GM12878 (cell line): ENCODE data around the gene FYB1. TPM values are rescaled to one million over a fixed set of nuclear protein-coding genes. Genes with fewer than 3 reads are reported as not detected.

Source experiments
- ATAC-seq: fragments of 200-7000 bp; cut with Tn5 transposase; 3 replicates; pipeline ENCODE4 v1.9.1; 2020; ENCODE audit warnings: mild to moderate bottlenecking, moderate library complexity
- BruUV-seq: library from RNA; stranded (reverse); fragments of 400-500 nt; replicated peaks from 2 replicates; lab custom pipeline; 2021; lab: Mats Ljungman, UMichigan
- CTCF ChIA-PET: fragments of 300-600 bp; sonication (Branson Sonifier 250); formaldehyde crosslinking; extraction: SDS; loops from one replicate; lab custom pipeline; 2021; ENCODE audit warnings: inconsistent platforms; lab: Yijun Ruan, JAX
- POLR2A ChIA-PET: fragments of 350-600 bp; formaldehyde crosslinking; extraction: SDS; loops from one replicate; lab custom pipeline; 2021; ENCODE audit warnings: inconsistent platforms; lab: Charles Lee
- RAD21 ChIA-PET: fragments of 300-600 bp; sonication (Branson Sonifier 250); formaldehyde crosslinking; loops from one replicate; lab custom pipeline; 2023; ENCODE audit warnings: antibody characterized with exemption; ENCODE audit not compliant: unreplicated experiment; lab: Charles Lee
- SMC1A ChIA-PET: fragments of 300-600 bp; sonication (Branson Sonifier 250); formaldehyde crosslinking; loops from one replicate; lab custom pipeline; 2023; ENCODE audit not compliant: unreplicated experiment, uncharacterized antibody; lab: Charles Lee
- DNase-seq: peaks from one replicate; pipeline ENCODE4 v3.0.0-alpha.2; 2011; ENCODE audit warnings: low read depth, low spot score
- FAIRE-seq: peaks from 3 replicates; lab custom pipeline; 2011; peaks lifted over from hg19 to GRCh38; lab: Jason Lieb, UNC
- H2AFZ ChIP-seq: 2 replicates; pipeline ENCODE4 v1.6.0; 2011; ENCODE audit warnings: low read depth, low read length, control low read depth; ENCODE audit not compliant: control insufficient read depth
- H3K27ac ChIP-seq: 2 replicates; pipeline ENCODE4 v1.5.1; 2011; ENCODE audit warnings: control low read depth; ENCODE audit not compliant: control insufficient read depth, insufficient read depth
- H3K27me3 ChIP-seq, 2 experiments: replicated peaks in 1 of 2; 2 replicates each; pipeline versions ENCODE4 v1.6.0 to v1.6.1; 2011; ENCODE audit warnings: low read length in 1 of 2; ENCODE audit not compliant: control insufficient read depth in 2 of 2, insufficient read depth in 2 of 2
- H3K36me3 ChIP-seq, 2 experiments: 2 replicates each; pipeline ENCODE4 v1.5.1; 2011; ENCODE audit warnings: low read length in 1 of 2; ENCODE audit not compliant: control insufficient read depth in 2 of 2, insufficient read depth in 2 of 2
- H3K4me1 ChIP-seq: 2 replicates; pipeline ENCODE4 v1.6.1; 2011; ENCODE audit warnings: mild to moderate bottlenecking, low read length, moderate library complexity, mixed read lengths; ENCODE audit not compliant: control insufficient read depth, insufficient read depth
- H3K4me2 ChIP-seq: 2 replicates; pipeline ENCODE4 v1.6.0; 2011; ENCODE audit warnings: control low read depth; ENCODE audit not compliant: control insufficient read depth, insufficient read depth
- H3K4me3 ChIP-seq: fragments of 200-600 bp; sonication (generic); 2 replicates; pipeline ENCODE4 v1.5.1; 2016
- H3K79me2 ChIP-seq: 2 replicates; pipeline ENCODE4 v1.6.0; 2011; ENCODE audit warnings: low read length; ENCODE audit not compliant: control insufficient read depth, insufficient read depth
- H3K9ac ChIP-seq: 2 replicates; pipeline ENCODE4 v1.8.0; 2011; ENCODE audit warnings: low read length, control low read depth, mixed read lengths; ENCODE audit not compliant: control insufficient read depth, insufficient read depth
- H3K9me3 ChIP-seq: replicated peaks from 3 replicates; pipeline ENCODE4 v1.5.1; 2011; ENCODE audit warnings: mild to moderate bottlenecking, low read length; ENCODE audit not compliant: control insufficient read depth, insufficient read depth
- H4K20me1 ChIP-seq: 2 replicates; pipeline ENCODE4 v1.6.0; 2011; ENCODE audit not compliant: control insufficient read depth, insufficient read depth
- BACH1 ChIP-seq: fragments of 450-650 bp; IDR thresholded peaks from 2 replicates; pipeline ENCODE4 v1.6.1; 2017; ENCODE audit warnings: mild to moderate bottlenecking, borderline replicate concordance
- NFIC ChIP-seq: IDR thresholded peaks from 2 replicates; pipeline ENCODE4 v1.6.1; 2012; ENCODE audit warnings: low read depth, mild to moderate bottlenecking, inconsistent platforms, low read length, moderate library complexity
- SMC3 ChIP-seq: IDR thresholded peaks from 2 replicates; pipeline ENCODE4 v1.6.1; 2011; ENCODE audit warnings: low read length, improper control_type of control experiment, borderline replicate concordance
- SP1 ChIP-seq: IDR thresholded peaks from one replicate; pipeline ENCODE4 v1.6.1; 2011; ENCODE audit warnings: low read depth, low read length
- STAT3 ChIP-seq: IDR thresholded peaks from 2 replicates; pipeline ENCODE4 v1.6.1; 2011; ENCODE audit warnings: low read depth, low read length, improper control_type of control experiment
- ZNF217 ChIP-seq: fragments of 450-650 bp; IDR thresholded peaks from 2 replicates; pipeline ENCODE4 v1.6.1; 2017; ENCODE audit warnings: antibody characterized with exemption, mild to moderate bottlenecking
- WGBS: methylation state at CpG from one replicate; pipeline ENCODE4 v1.1.6; 2016; ENCODE audit warnings: low lambda C conversion rate; ENCODE audit not compliant: insufficient replicate concordance, insufficient coverage; ENCODE audit errors: missing lambda C conversion rate; 5-methylcytosine and 5-hydroxymethylcytosine counted together
- in situ Hi-C: fragments of 300-500 bp; cut with MboI; formaldehyde crosslinking; loops from 9 replicates; pipeline ENCODE4 v1.14.3; 2018; ENCODE audit warnings: mixed read lengths
- intact Hi-C: fragments of 100-400 bp; cut with micrococcal nuclease; formaldehyde crosslinking; loops from one replicate; pipeline ENCODE4 v1.14.2; 2022; ENCODE audit not compliant: unreplicated experiment
- polyA plus RNA-seq, 11 experiments: library from polyadenylated mRNA; depleted of rRNA in 4 of 11; unstranded in 6 of 11; stranded (reverse) in 5 of 11; fragments of >200 nt; fragmentation: Nextera tagmentation in 4 of 11; fragmentation: Illumina TruSeq in 1 of 11; extraction: Ambion mirVana in 4 of 11; extraction: Trizol in 1 of 11; gene quantifications; 1 replicate in 1 of 11; 2 replicates in 10 of 11; pipeline versions ENCODE4 v1.2.1 to v1.2.3, GENCODE V29; 2011 to 2016; ENCODE audit warnings: inconsistent platforms in 2 of 11, missing spikeins in 2 of 11, low read depth in 1 of 11
- total RNA-seq, 4 experiments: library from RNA; depleted of rRNA in 3 of 4; stranded (reverse); fragments of >200 nt in 3 of 4; fragmentation: Illumina TruSeq in 1 of 4; extraction: Trizol in 1 of 4; gene quantifications; 2 replicates each; pipeline versions ENCODE4 v1.2.1 to v1.2.3, GENCODE V29; 2013 to 2021
- TF ChIP-seq, protein P1 (sequence below): fragments of 450-650 bp; IDR thresholded peaks from 2 replicates; pipeline ENCODE4 v1.6.1; 2017; ENCODE audit warnings: antibody characterized with exemption, mild to moderate bottlenecking, moderate library complexity
- TF ChIP-seq, protein P2 (sequence below): fragments of 450-650 bp; formaldehyde crosslinking; IDR thresholded peaks from 2 replicates; pipeline ENCODE4 v1.4.0; 2022; ENCODE audit warnings: mild to moderate bottlenecking, moderate library complexity

FYB1 gene
- total and polyA plus RNA-seq, 10 of the 15 experiments (the other 5 are each of a cell fraction or from before 2014, with no cell fraction given): 0.06 to 4.3 (median 0.25) TPM; not detected in 2

DNA sequence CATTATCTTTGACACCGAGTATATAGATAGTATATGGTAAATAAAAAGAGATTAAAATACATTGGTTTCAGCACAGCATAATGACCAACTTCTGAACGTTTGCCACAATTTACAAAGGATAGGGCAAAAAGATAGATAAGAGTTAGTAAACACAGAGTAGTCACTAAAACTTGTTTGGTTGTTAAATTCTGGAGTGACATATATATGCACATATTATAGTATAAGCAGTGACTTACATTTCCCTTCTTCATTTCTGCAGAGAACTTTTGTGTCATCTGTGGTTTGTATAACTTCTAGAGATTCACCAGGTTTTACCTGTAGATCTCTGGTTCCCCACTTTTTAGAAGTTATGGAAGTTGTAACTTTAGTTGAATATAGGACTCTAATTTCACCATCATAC is 100.7 kb downstream of the FYB1 start:
- Histone ChIP-seq H3K36me3 (no peaks in the 10 kb centered on the region), H3K9me3 (no peaks in the 10 kb centered on the region), H3K4me3 (no peak overlapping the region), H3K27ac (no peak overlapping the region), H4K20me1 (no peaks in the 10 kb centered on the region), H3K9ac (no peak overlapping the region), H2AFZ (no peak overlapping the region), H3K79me2 (no peaks in the 10 kb centered on the region), H3K4me2 (no peak overlapping the region), H3K4me1 (no peaks in the 10 kb centered on the region), H3K27me3 (no peaks in the 10 kb centered on the region)
- BruUV-seq: no TSS peak
- DNase-seq (no peak), FAIRE-seq (peak; percentile 69), ATAC-seq (no peak)
- CTCF ChIA-PET: interaction anchor here (1.3 kb wide), 1 partner anchor 37 kb away, joined by 3 read pairs; no protein-coding TSS in a partner anchor
- intact Hi-C loops: no loop called here
- POLR2A ChIA-PET: no interaction called here
- SMC1A ChIA-PET: interaction anchor here (1.1 kb wide), 1 partner anchor 70 kb away, joined by 3 read pairs; no protein-coding TSS in a partner anchor
- 25% methylated on average over 2 of the region's 2 CpGs for WGBS
- TF ChIP-seq, protein P1, sequence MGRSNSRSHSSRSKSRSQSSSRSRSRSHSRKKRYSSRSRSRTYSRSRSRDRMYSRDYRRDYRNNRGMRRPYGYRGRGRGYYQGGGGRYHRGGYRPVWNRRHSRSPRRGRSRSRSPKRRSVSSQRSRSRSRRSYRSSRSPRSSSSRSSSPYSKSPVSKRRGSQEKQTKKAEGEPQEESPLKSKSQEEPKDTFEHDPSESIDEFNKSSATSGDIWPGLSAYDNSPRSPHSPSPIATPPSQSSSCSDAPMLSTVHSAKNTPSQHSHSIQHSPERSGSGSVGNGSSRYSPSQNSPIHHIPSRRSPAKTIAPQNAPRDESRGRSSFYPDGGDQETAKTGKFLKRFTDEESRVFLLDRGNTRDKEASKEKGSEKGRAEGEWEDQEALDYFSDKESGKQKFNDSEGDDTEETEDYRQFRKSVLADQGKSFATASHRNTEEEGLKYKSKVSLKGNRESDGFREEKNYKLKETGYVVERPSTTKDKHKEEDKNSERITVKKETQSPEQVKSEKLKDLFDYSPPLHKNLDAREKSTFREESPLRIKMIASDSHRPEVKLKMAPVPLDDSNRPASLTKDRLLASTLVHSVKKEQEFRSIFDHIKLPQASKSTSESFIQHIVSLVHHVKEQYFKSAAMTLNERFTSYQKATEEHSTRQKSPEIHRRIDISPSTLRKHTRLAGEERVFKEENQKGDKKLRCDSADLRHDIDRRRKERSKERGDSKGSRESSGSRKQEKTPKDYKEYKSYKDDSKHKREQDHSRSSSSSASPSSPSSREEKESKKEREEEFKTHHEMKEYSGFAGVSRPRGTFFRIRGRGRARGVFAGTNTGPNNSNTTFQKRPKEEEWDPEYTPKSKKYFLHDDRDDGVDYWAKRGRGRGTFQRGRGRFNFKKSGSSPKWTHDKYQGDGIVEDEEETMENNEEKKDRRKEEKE: no peak
- TF ChIP-seq NFIC (no peak), STAT3 (no peak), SMC3 (no peak), BACH1 (no peak), ZNF217 (no peak), SP1 (no peak)
- TF ChIP-seq, protein P2, sequence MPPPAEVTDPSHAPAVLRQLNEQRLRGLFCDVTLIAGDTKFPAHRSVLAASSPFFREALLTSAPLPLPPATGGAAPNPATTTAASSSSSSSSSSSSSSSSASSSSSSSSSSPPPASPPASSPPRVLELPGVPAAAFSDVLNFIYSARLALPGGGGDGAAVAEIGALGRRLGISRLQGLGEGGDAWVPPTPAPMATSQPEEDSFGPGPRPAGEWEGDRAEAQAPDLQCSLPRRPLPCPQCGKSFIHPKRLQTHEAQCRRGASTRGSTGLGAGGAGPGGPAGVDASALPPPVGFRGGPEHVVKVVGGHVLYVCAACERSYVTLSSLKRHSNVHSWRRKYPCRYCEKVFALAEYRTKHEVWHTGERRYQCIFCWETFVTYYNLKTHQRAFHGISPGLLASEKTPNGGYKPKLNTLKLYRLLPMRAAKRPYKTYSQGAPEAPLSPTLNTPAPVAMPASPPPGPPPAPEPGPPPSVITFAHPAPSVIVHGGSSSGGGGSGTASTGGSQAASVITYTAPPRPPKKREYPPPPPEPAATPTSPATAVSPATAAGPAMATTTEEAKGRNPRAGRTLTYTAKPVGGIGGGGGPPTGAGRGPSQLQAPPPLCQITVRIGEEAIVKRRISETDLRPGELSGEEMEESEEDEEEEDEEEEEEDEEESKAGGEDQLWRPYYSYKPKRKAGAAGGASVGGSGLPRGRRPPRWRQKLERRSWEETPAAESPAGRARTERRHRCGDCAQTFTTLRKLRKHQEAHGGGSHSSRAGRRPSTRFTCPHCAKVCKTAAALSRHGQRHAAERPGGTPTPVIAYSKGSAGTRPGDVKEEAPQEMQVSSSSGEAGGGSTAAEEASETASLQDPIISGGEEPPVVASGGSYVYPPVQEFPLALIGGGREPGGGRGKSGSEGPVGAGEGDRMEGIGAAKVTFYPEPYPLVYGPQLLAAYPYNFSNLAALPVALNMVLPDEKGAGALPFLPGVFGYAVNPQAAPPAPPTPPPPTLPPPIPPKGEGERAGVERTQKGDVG (CRISPR knock-in tag): no peak
- RAD21 ChIA-PET: no interaction called here
- in situ Hi-C loops: no loop called here
